HG03039 (cell line): ENCODE data around the gene ARID5A.
"Not testable (repeated sequence)": the region's sequence is repeated elsewhere in the genome, so short reads cannot be mapped to it uniquely, and the experiment has no call there.

Source experiments
- ATAC-seq: cut with Tn5 transposase; IDR thresholded peaks from one replicate; pipeline ENCODE4 v1.9.1; 2021; ENCODE audit warnings: mild to moderate bottlenecking, moderate library complexity; ENCODE audit not compliant: unreplicated experiment

Gene ARID5A

GRCh38 chr2:96554293-96555145 is 18.0 kb downstream of the ARID5A start:
- peak; percentile 46 for ATAC-seq

GRCh38 chr2:96555146-96555610 is 18.6 kb downstream of the ARID5A start:
- no peak for ATAC-seq

GRCh38 chr2:96556441-96557330 is 20.1 kb downstream of the ARID5A start:
- no peak for ATAC-seq

- not testable (repeated sequence) for ATAC-seq
These were observed 20.9 kb downstream of the ARID5A start for GRCh38 chr2:96557421-96557820.

GRCh38 chr2:96558061-96558460 is 21.5 kb downstream of the ARID5A start:
- ATAC-seq: no peak

- ATAC-seq: no peak
These were observed 21.9 kb downstream of the ARID5A start for GRCh38 chr2:96558485-96558884.

- ATAC-seq: no peak
These were observed 27.5 kb downstream of the ARID5A start for GRCh38 chr2:96564026-96564425.

- ATAC-seq: no peak
These were observed 28.0 kb downstream of the ARID5A start for GRCh38 chr2:96564563-96564962.

- ATAC-seq: no peak
These were observed 28.6 kb downstream of the ARID5A start for GRCh38 chr2:96565111-96565510.

- ATAC-seq: no peak
These were observed 31.5 kb downstream of the ARID5A start for GRCh38 chr2:96568094-96568493.

GRCh38 chr2:96574364-96574763 is 37.8 kb downstream of the ARID5A start:
- ATAC-seq: no peak

- no peak for ATAC-seq
These were observed 39.4 kb downstream of the ARID5A start for GRCh38 chr2:96575785-96576456.

GRCh38 chr2:96577501-96577900 is 40.9 kb downstream of the ARID5A start:
- ATAC-seq: no peak

- ATAC-seq: no peak
These were observed 42.2 kb downstream of the ARID5A start for GRCh38 chr2:96578731-96579130.

GRCh38 chr2:96579422-96579821 is 42.9 kb downstream of the ARID5A start:
- no peak for ATAC-seq

GRCh38 chr2:96580771-96581170 is 44.2 kb downstream of the ARID5A start:
- no peak for ATAC-seq

GRCh38 chr2:96584017-96584416 is 47.5 kb downstream of the ARID5A start:
- no peak for ATAC-seq

GRCh38 chr2:96587843-96588242 is 51.3 kb downstream of the ARID5A start:
- ATAC-seq: no peak

GRCh38 chr2:96591054-96591453 is 54.5 kb downstream of the ARID5A start:
- no peak for ATAC-seq

- no peak for ATAC-seq
These were observed 54.9 kb downstream of the ARID5A start for GRCh38 chr2:96591494-96591893.

GRCh38 chr2:96594282-96594681 is 57.7 kb downstream of the ARID5A start:
- no peak for ATAC-seq
